KBM-7 (cell line): ENCODE measurements around the gene RNU5D-1.
"Not testable (repeated sequence)": the region's sequence is repeated elsewhere in the genome, so short reads cannot be mapped to it uniquely, and the experiment has no call there.

ENCODE experiments used
- DNase-seq: peaks from one replicate; pipeline ENCODE4 v3.0.0-alpha.2; 2015
- in situ Hi-C: fragments of 300-500 bp; cut with MboI; formaldehyde crosslinking; loops from 2 replicates; pipeline ENCODE4 v1.14.3; 2020; ENCODE audit warnings: low sequenced_read_pairs, low pct_unique_long_range_greater_than_20kb, mixed read lengths

Gene RNU5D-1

GRCh38 chr1:44730741-44731512 lies at the start of gene RNU5D-1:
RNU5D-1 (minus strand) TSS chr1:44731170.
- in situ Hi-C loops: no loop called here
- peak; percentile 97 for DNase-seq

GRCh38 chr1:44780583-44781121 lies 49.7 kb upstream of the RNU5D-1 start:
- in situ Hi-C loops: loop anchor here (25.0 kb wide), 1 partner anchor 532 kb away; no protein-coding TSS in a partner anchor
- DNase-seq: no peak

GRCh38 chr1:44778705-44779576 lies 48.0 kb upstream of the RNU5D-1 start:
- in situ Hi-C loops: loop anchor here (25.0 kb wide), 1 partner anchor 533 kb away; no protein-coding TSS in a partner anchor
- DNase-seq: no peak

- in situ Hi-C loops: loop anchor here (25.0 kb wide), 1 partner anchor 534 kb away; no protein-coding TSS in a partner anchor
- DNase-seq: no peak
These were observed 47.1 kb upstream of the RNU5D-1 start for GRCh38 chr1:44777969-44778635.

- in situ Hi-C loops: loop anchor here (25.0 kb wide), 1 partner anchor 535 kb away; no protein-coding TSS in a partner anchor
- DNase-seq: no peak
These were observed 46.6 kb upstream of the RNU5D-1 start for GRCh38 chr1:44777547-44777946.

GRCh38 chr1:44776730-44777068 lies 45.7 kb upstream of the RNU5D-1 start:
- DNase-seq: no peak
- in situ Hi-C loops: loop anchor here (25.0 kb wide), 1 partner anchor 536 kb away; no protein-coding TSS in a partner anchor

GRCh38 chr1:44775930-44776729 lies 45.2 kb upstream of the RNU5D-1 start:
- DNase-seq: peak; percentile 45

GRCh38 chr1:44775078-44775929 lies 44.3 kb upstream of the RNU5D-1 start, which contains the start of gene RPS8:
RPS8 (plus strand) TSS chr1:44775540; CDS start chr1:44775597, 57 bp downstream.
- peak; percentile 94 for DNase-seq
- in situ Hi-C loops: loop anchor here (25.0 kb wide), 1 partner anchor 537 kb away; no protein-coding TSS in a partner anchor

More at GRCh38 chr1:44775930-44776729, 45.2 kb upstream of the RNU5D-1 start:
- in situ Hi-C loops: loop anchor here (25.0 kb wide), 1 partner anchor 536 kb away; no protein-coding TSS in a partner anchor

GRCh38 chr1:44766421-44766820 lies 35.5 kb upstream of the RNU5D-1 start:
- in situ Hi-C loops, DNase-seq: not testable (repeated sequence)

- in situ Hi-C loops: no loop called here
- no peak for DNase-seq
These were observed 29.9 kb upstream of the RNU5D-1 start for GRCh38 chr1:44760876-44761275.

- no peak for DNase-seq
- in situ Hi-C loops: no loop called here
These were observed 28.1 kb upstream of the RNU5D-1 start for GRCh38 chr1:44759077-44759476.

GRCh38 chr1:44757420-44757819 lies 26.4 kb upstream of the RNU5D-1 start:
- in situ Hi-C loops: no loop called here

GRCh38 chr1:44747878-44748277 lies 16.9 kb upstream of the RNU5D-1 start:
- in situ Hi-C loops: no loop called here
- peak; percentile 31 for DNase-seq

More at GRCh38 chr1:44757420-44757819, 26.4 kb upstream of the RNU5D-1 start:
- no peak for DNase-seq

GRCh38 chr1:44743211-44743610 lies 12.2 kb upstream of the RNU5D-1 start:
- no peak for DNase-seq
- in situ Hi-C loops: no loop called here

GRCh38 chr1:44740179-44740617 lies 9.2 kb upstream of the RNU5D-1 start:
- in situ Hi-C loops: no loop called here
- DNase-seq: no peak

- DNase-seq: peak; percentile 97
- in situ Hi-C loops: no loop called here
These were observed 8.6 kb upstream of the RNU5D-1 start, which contains the start of gene KIF2C for GRCh38 chr1:44739307-44740178. KIF2C (plus strand) TSS chr1:44739837; CDS start chr1:44739933, 96 bp downstream.
